C4-2B (cell line): ENCODE results near the gene OPCML.

ENCODE experiments used
- ZFX ChIP-seq: fragments of 450-650 bp; IDR thresholded peaks from 2 replicates; pipeline ENCODE4 v1.6.1; 2017
- TF ChIP-seq, protein P1 (sequence below): fragments of 450-650 bp; conservative IDR thresholded peaks from 2 replicates; pipeline ENCODE4 v1.5.1; 2017; ENCODE audit warnings: mild to moderate bottlenecking

GRCh38 chr11:132785878-132786277, 746.4 kb downstream of the OPCML start:
- TF ChIP-seq, protein P1, sequence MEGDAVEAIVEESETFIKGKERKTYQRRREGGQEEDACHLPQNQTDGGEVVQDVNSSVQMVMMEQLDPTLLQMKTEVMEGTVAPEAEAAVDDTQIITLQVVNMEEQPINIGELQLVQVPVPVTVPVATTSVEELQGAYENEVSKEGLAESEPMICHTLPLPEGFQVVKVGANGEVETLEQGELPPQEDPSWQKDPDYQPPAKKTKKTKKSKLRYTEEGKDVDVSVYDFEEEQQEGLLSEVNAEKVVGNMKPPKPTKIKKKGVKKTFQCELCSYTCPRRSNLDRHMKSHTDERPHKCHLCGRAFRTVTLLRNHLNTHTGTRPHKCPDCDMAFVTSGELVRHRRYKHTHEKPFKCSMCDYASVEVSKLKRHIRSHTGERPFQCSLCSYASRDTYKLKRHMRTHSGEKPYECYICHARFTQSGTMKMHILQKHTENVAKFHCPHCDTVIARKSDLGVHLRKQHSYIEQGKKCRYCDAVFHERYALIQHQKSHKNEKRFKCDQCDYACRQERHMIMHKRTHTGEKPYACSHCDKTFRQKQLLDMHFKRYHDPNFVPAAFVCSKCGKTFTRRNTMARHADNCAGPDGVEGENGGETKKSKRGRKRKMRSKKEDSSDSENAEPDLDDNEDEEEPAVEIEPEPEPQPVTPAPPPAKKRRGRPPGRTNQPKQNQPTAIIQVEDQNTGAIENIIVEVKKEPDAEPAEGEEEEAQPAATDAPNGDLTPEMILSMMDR = no peak
- TF ChIP-seq ZFX = no peak
